ENCODE data around the gene GAA. TPM values are rescaled to one million over a fixed set of nuclear protein-coding genes. Genes with fewer than 3 reads are reported as not detected.

GAA gene
- total and polyA plus RNA-seq, 2 of the 8 experiments (the other 6 are each of a cell fraction or from before 2014, with no cell fraction given): 14.8 to 30.0 TPM

- Histone ChIP-seq H2BK5ac (ENCODE audit: low read depth, low read length) (no peak overlapping the region), H3K4me1 (replicated peaks in 1 of 4; ENCODE audit: control insufficient read depth in 3 of 4, insufficient read depth in 4 of 4, low read length in 3 of 4) (no peaks in the 10 kb centered on the region; a peak in 1 of 7 replicates), H3K9me3 (ENCODE audit: insufficient read depth in 2 of 2, low read depth in 1 of 2, low read length in 1 of 2) (no peaks in the 10 kb centered on the region), H3K27me3 (replicated peaks in 1 of 4; ENCODE audit: control insufficient read depth in 3 of 4, extremely low read depth in 1 of 4, insufficient read depth in 3 of 4, low read length in 3 of 4) (peaks cover 0 to 6% (median 5%) of the 10 kb centered on the region in 4 experiments; a peak in 2 of 7 replicates), H4K91ac (replicated peaks; ENCODE audit: insufficient read length, low read length) (no peak overlapping the region), H3K79me2 (ENCODE audit: control insufficient read depth in 1 of 2, insufficient read depth in 2 of 2, low read length in 2 of 2) (no peaks in the 10 kb centered on the region), H3K36me3 (ENCODE audit: control insufficient read depth in 2 of 4, insufficient read depth in 4 of 4, low read length in 3 of 4) (no peaks in the 10 kb centered on the region), H3K4me3 (ENCODE audit: extremely low read depth in 1 of 4, insufficient read depth in 2 of 4, low read depth in 3 of 4, low read length in 4 of 4) (no peak overlapping the region), H2BK15ac (ENCODE audit: low read length) (no peak overlapping the region), H3K18ac (ENCODE audit: extremely low read depth, low read length) (no peak overlapping the region), H3K23ac (ENCODE audit: insufficient read length) (no peak overlapping the region), H2BK120ac (replicated peaks; ENCODE audit: low read depth, low read length) (no peak overlapping the region), H3K9ac (replicated peaks in 1 of 4; ENCODE audit: extremely low read depth in 1 of 4, low read depth in 3 of 4, low read length in 3 of 4) (no peak overlapping the region), H2AK5ac (ENCODE audit: low read depth, low read length) (no peak overlapping the region), H3K4me2 (ENCODE audit: insufficient read depth in 1 of 2, low read depth in 2 of 2, low read length in 2 of 2) (no peak overlapping the region), H4K8ac (ENCODE audit: extremely low read depth, insufficient read depth, low read length) (peak overlapping the region; percentile 46; the same call in 1 of the 2 replicates), H3K14ac (ENCODE audit: insufficient read length) (no peak overlapping the region), H3K27ac (ENCODE audit: low read depth, low read length) (no peak overlapping the region), H4K5ac (ENCODE audit: insufficient read length, low read depth, low read length) (no peak overlapping the region), H4K20me1 (replicated peaks in 1 of 2; ENCODE audit: control insufficient read depth in 1 of 2, insufficient read depth in 2 of 2, low read length in 2 of 2) (no peaks in the 10 kb centered on the region), H3K4ac (replicated peaks; ENCODE audit: insufficient read length, low read depth, low read length) (no peak overlapping the region), H2BK20ac (ENCODE audit: low read length) (no peak overlapping the region), H2BK12ac (ENCODE audit: low read depth, low read length) (no peak overlapping the region), H2AFZ (ENCODE audit: low read length) (no peak overlapping the region), H3K56ac (replicated peaks; ENCODE audit: insufficient read length, low read depth, low read length) (no peak overlapping the region), H3K23me2 (ENCODE audit: low read depth, low read length) (peaks cover under 1% of the 10 kb centered on the region; the same call in 1 of the 2 replicates), H3K79me1 (ENCODE audit: low read depth, low read length) (no peaks in the 10 kb centered on the region)
- no peak for FAIRE-seq
- DNase-seq (ENCODE audit: low read depth in 1 of 2, low spot score in 2 of 2): peak in 1 of 2 experiments; percentile 37
- ChIA-PET POLR2A (ENCODE audit: partially characterized antibody) (no interaction called here), CTCF (ENCODE audit: partially characterized antibody) (interaction anchor here (0.9 to 1.9 kb wide), 4 partner anchors 10 to 42 kb away, joined by 3 to 5 read pairs (median 3); no protein-coding TSS in a partner anchor)
- no peak for TF ChIP-seq BCL11A (IDR thresholded peaks at IDR 0.05; ENCODE audit: low read depth in 2 of 2, low read length in 2 of 2)
- no peak for TF ChIP-seq CEBPB (IDR thresholded peaks at IDR 0.05; ENCODE audit: low read depth, low read length)
- TF ChIP-seq JUN (IDR thresholded peaks at IDR 0.05; ENCODE audit: low read depth, low read length): no peak
- no peak for TF ChIP-seq JUND (IDR thresholded peaks at IDR 0.05; ENCODE audit: low read length)
- no peak for TF ChIP-seq SIRT6 (IDR thresholded peaks at IDR 0.05; ENCODE audit: low read length)
- no peak for TF ChIP-seq NANOG (IDR thresholded peaks at IDR 0.05; ENCODE audit: insufficient read depth, low read depth, low read length, poor library complexity, severe bottlenecking)
- TF ChIP-seq CBX5 (IDR thresholded peaks at IDR 0.05; ENCODE audit: low read depth, low read length): no peak
- TF ChIP-seq RXRA (IDR thresholded peaks at IDR 0.05; ENCODE audit: insufficient read depth, low read depth, low read length): no peak
- TF ChIP-seq GTF2F1 (IDR thresholded peaks at IDR 0.05; ENCODE audit: borderline replicate concordance, low read depth, low read length): no peak
- no peak for TF ChIP-seq USF2 (IDR thresholded peaks at IDR 0.05; ENCODE audit: low read length)
- WGBS, 2 experiments (ENCODE audit: extremely low coverage in 1 of 2, insufficient coverage in 1 of 2, insufficient read length in 1 of 2, insufficient replicate concordance in 2 of 2, low coverage in 1 of 2, low lambda C conversion rate in 2 of 2, missing lambda C conversion rate in 1 of 2): 88% methylated on average over 7 of the region's 12 CpGs; no CpG with 5 or more reads in 1 of the 2 experiments
These were observed 4.8 kb upstream of the GAA start for GRCh38 chr17:80096561-80097021.
